GM19023 (cell line): Measurements from ENCODE around the gene RPL36.
A peak's percentile ranks its signal among the peaks of the same experiment; 100 is the strongest.

Source experiments
- ATAC-seq: cut with Tn5 transposase; IDR thresholded peaks from one replicate; pipeline ENCODE4 v1.9.1; 2021; ENCODE audit warnings: mild to moderate bottlenecking, moderate library complexity; ENCODE audit not compliant: unreplicated experiment

The RPL36 gene

GRCh38 chr19:5673752-5674151 lies 16.3 kb upstream of the RPL36 start:
- no peak for ATAC-seq

- ATAC-seq, result no peak
Observed at GRCh38 chr19:5674714-5675113, 15.4 kb upstream of the RPL36 start.

GRCh38 chr19:5676105-5676771 lies 13.9 kb upstream of the RPL36 start:
- ATAC-seq, result no peak

- ATAC-seq, result no peak
Observed at GRCh38 chr19:5676772-5677105, 13.4 kb upstream of the RPL36 start.

- ATAC-seq, result no peak
Observed at GRCh38 chr19:5677136-5677535, 13.0 kb upstream of the RPL36 start.

GRCh38 chr19:5677580-5677979 lies 12.5 kb upstream of the RPL36 start:
- ATAC-seq, result no peak

GRCh38 chr19:5678071-5678718 lies 11.9 kb upstream of the RPL36 start:
- ATAC-seq, result no peak

- no peak for ATAC-seq
Observed at GRCh38 chr19:5679289-5680083, 10.6 kb upstream of the RPL36 start.

- no peak for ATAC-seq
Observed at GRCh38 chr19:5680084-5680436, 10.0 kb upstream of the RPL36 start.

GRCh38 chr19:5680437-5681368 lies 9.4 kb upstream of the RPL36 start, which contains the start of the genes HSD11B1L and MICOS13:
TSS of gene HSD11B1L (plus strand) at chr19:5681027. CDS start at chr19:5684833, 3,806 bp downstream.
TSS of gene MICOS13 (minus strand) at chr19:5680516. CDS start at chr19:5680486, 30 bp downstream.
- ATAC-seq, result peak; percentile 86

- no peak for ATAC-seq
Observed at GRCh38 chr19:5681391-5682106, 8.5 kb upstream of the RPL36 start.

- no peak for ATAC-seq
Observed at GRCh38 chr19:5682107-5682482, 8.0 kb upstream of the RPL36 start.

- no peak for ATAC-seq
Observed at GRCh38 chr19:5683177-5683886, 6.8 kb upstream of the RPL36 start.

- no peak for ATAC-seq
Observed at GRCh38 chr19:5684694-5685430, 5.2 kb upstream of the RPL36 start.

- ATAC-seq, result no peak
Observed at GRCh38 chr19:5686326-5686646, 3.8 kb upstream of the RPL36 start.

- ATAC-seq, result peak; percentile 66
Observed at GRCh38 chr19:5686647-5687359, 3.3 kb upstream of the RPL36 start.

- ATAC-seq, result no peak
Observed at GRCh38 chr19:5687360-5688198, 2.5 kb upstream of the RPL36 start.
